HepG2 (cell line): ENCODE results near the gene RPS5. TPM values are rescaled to one million over a fixed set of nuclear protein-coding genes. Genes with fewer than 3 reads are reported as not detected.

Experiments used
- ATAC-seq: fragments of 200-7000 bp; cut with Tn5 transposase; 3 replicates; pipeline ENCODE4 v1.9.1; 2020; ENCODE audit warnings: mild to moderate bottlenecking, moderate library complexity
- BruUV-seq: library from RNA; stranded (reverse); fragments of 400-500 nt; replicated peaks from 2 replicates; lab custom pipeline; 2021; lab: Mats Ljungman, UMichigan
- CTCF ChIA-PET: fragments of 300-600 bp; formaldehyde crosslinking; extraction: SDS; loops from one replicate; lab custom pipeline; 2021; ENCODE audit warnings: low total read pairs, inconsistent platforms, low intra/inter-chr PET ratio; lab: Yijun Ruan, JAX
- POLR2A ChIA-PET: fragments of 350-600 bp; sonication (Branson Sonifier 250); formaldehyde crosslinking; loops from one replicate; lab custom pipeline; 2020; ENCODE audit warnings: antibody characterized with exemption, inconsistent platforms; lab: Yijun Ruan, JAX
- DNase-seq: peaks from one replicate; pipeline ENCODE4 v3.0.0-alpha.2; 2015; ENCODE audit warnings: low spot score
- FAIRE-seq: peaks from 3 replicates; lab custom pipeline; 2011; peaks lifted over from hg19 to GRCh38; lab: Jason Lieb, UNC
- H2AFZ ChIP-seq: one replicate; pipeline ENCODE4 v1.6.1; 2011; ENCODE audit warnings: low read length, inconsistent platforms
- H3K27ac ChIP-seq: fragments of 300-600 bp; 3 replicates; pipeline ENCODE4 v1.8.0; 2011; ENCODE audit warnings: mixed run types, mild to moderate bottlenecking, mixed read lengths, low read length, inconsistent platforms; ENCODE audit not compliant: insufficient read depth; ENCODE audit errors: extremely low read length
- H3K27me3 ChIP-seq, 2 experiments: fragments of 200-600 bp in 1 of 2; 2 replicates in 1 of 2; 3 replicates in 1 of 2; pipeline versions ENCODE4 v1.6.0 to v1.8.0; 2011; ENCODE audit warnings: low read length in 2 of 2, mild to moderate bottlenecking in 2 of 2, moderate library complexity in 2 of 2, inconsistent platforms in 1 of 2; ENCODE audit not compliant: insufficient read depth in 2 of 2, control insufficient read depth in 1 of 2
- H3K36me3 ChIP-seq, 2 experiments: fragments of 200-600 bp in 1 of 2; replicated peaks in 1 of 2; 2 replicates in 1 of 2; 3 replicates in 1 of 2; pipeline versions ENCODE4 v1.5.1 to v1.8.0; 2011; ENCODE audit warnings: low read length in 2 of 2, inconsistent platforms in 1 of 2; ENCODE audit not compliant: insufficient read depth in 2 of 2, control insufficient read depth in 1 of 2
- H3K4me1 ChIP-seq: 2 replicates; pipeline ENCODE4 v1.5.1; 2012; ENCODE audit warnings: low read length, inconsistent platforms; ENCODE audit not compliant: insufficient read depth
- H3K4me2 ChIP-seq: 2 replicates; pipeline ENCODE4 v1.6.0; 2011; ENCODE audit warnings: low read depth, low read length, inconsistent platforms
- H3K4me3 ChIP-seq, 3 experiments: fragments of 200-600 bp in 1 of 3; sonication (generic), shearing (Covaris generic) in 1 of 3; replicated peaks in 1 of 3; 2 replicates each; pipeline ENCODE4 v1.5.1; 2011 to 2016; ENCODE audit warnings: low read length in 3 of 3, inconsistent platforms in 2 of 3, low read depth in 2 of 3, mild to moderate bottlenecking in 2 of 3, control low read depth in 1 of 3, mixed read lengths in 1 of 3; ENCODE audit not compliant: insufficient read depth in 1 of 3
- H3K79me2 ChIP-seq: one replicate; pipeline ENCODE4 v1.6.1; 2011; ENCODE audit warnings: low read length, inconsistent platforms; ENCODE audit not compliant: insufficient read depth
- H3K9ac ChIP-seq: 2 replicates; pipeline ENCODE4 v1.6.0; 2011; ENCODE audit warnings: mild to moderate bottlenecking, low read depth, low read length, inconsistent platforms; ENCODE audit not compliant: insufficient read depth
- H3K9me3 ChIP-seq: 2 replicates; pipeline ENCODE4 v1.5.1; 2012; ENCODE audit warnings: mild to moderate bottlenecking, low read length
- H4K20me1 ChIP-seq: 2 replicates; pipeline ENCODE4 v1.6.0; 2011; ENCODE audit warnings: inconsistent platforms, mild to moderate bottlenecking, low read length, moderate library complexity; ENCODE audit not compliant: insufficient read depth
- PAWR ChIP-seq: sonication (generic); formaldehyde crosslinking; IDR thresholded peaks from 2 replicates; pipeline ENCODE4 v1.4.0; 2020; ENCODE audit warnings: missing genetic modification reagents, mild to moderate bottlenecking, borderline replicate concordance
- PPARG ChIP-seq: conservative IDR thresholded peaks from 2 replicates; pipeline ENCODE4 v1.6.1; 2016; ENCODE audit warnings: missing biosample characterization, missing genetic modification reagents
- THAP11 ChIP-seq: IDR thresholded peaks from 2 replicates; pipeline ENCODE4 v1.6.1; 2016; ENCODE audit warnings: missing biosample characterization, missing genetic modification reagents
- XBP1 ChIP-seq: sonication (generic); formaldehyde crosslinking; IDR thresholded peaks from 2 replicates; pipeline ENCODE4 v1.5.0; 2020; ENCODE audit warnings: missing genetic modification reagents
- ZMAT5 ChIP-seq: sonication (generic); formaldehyde crosslinking; IDR thresholded peaks from 2 replicates; pipeline ENCODE4 v1.5.0; 2020; ENCODE audit warnings: mild to moderate bottlenecking, low read depth, missing genetic modification reagents, borderline replicate concordance
- ZNF207 ChIP-seq: fragments of 450-650 bp; IDR thresholded peaks from 2 replicates; pipeline ENCODE4 v1.6.1; 2016; ENCODE audit warnings: antibody characterized with exemption, borderline replicate concordance
- ZNF33A ChIP-seq: sonication (generic); formaldehyde crosslinking; IDR thresholded peaks from 2 replicates; pipeline ENCODE4 v1.5.1; 2020; ENCODE audit warnings: missing genetic modification reagents, mild to moderate bottlenecking, moderate library complexity, borderline replicate concordance
- ZNF761 ChIP-seq: sonication (generic); formaldehyde crosslinking; conservative IDR thresholded peaks from 2 replicates; pipeline ENCODE4 v1.4.0; 2020; ENCODE audit warnings: mild to moderate bottlenecking, missing genetic modification reagents
- ZNF772 ChIP-seq: sonication (generic); formaldehyde crosslinking; IDR thresholded peaks from 2 replicates; pipeline ENCODE4 v1.5.0; 2020; ENCODE audit warnings: mild to moderate bottlenecking, missing genetic modification reagents
- ZNF790 ChIP-seq: sonication (generic); formaldehyde crosslinking; IDR thresholded peaks from 2 replicates; pipeline ENCODE4 v1.8.0; 2022; ENCODE audit warnings: missing genetic modification reagents, mild to moderate bottlenecking, borderline replicate concordance
- WGBS: methylation state at CpG from one replicate; pipeline ENCODE4 v1.1.6; 2017; ENCODE audit warnings: low lambda C conversion rate; 5-methylcytosine and 5-hydroxymethylcytosine counted together
- in situ Hi-C: cut with HindIII; loops from 2 replicates; pipeline ENCODE4 v1.10.0; 2017; ENCODE audit warnings: low pct_unique_long_range_greater_than_20kb; ENCODE audit not compliant: extremely low pct_ligation_motif_present
- intact Hi-C: fragments of 100-400 bp; cut with micrococcal nuclease; formaldehyde crosslinking; loops from one replicate; pipeline ENCODE4 v1.10.0; 2022; ENCODE audit not compliant: unreplicated experiment
- polyA plus RNA-seq, 8 experiments: library from polyadenylated mRNA; depleted of rRNA in 3 of 8; stranded (reverse) in 7 of 8; unstranded in 1 of 8; fragments of >200 nt; fragmentation: Illumina TruSeq in 4 of 8; extraction: Trizol in 4 of 8; gene quantifications; 2 replicates each; pipeline versions ENCODE4 v1.2.1 to v1.2.3, GENCODE V29; 2011 to 2016; ENCODE audit warnings: low read depth in 4 of 8, missing spikeins in 1 of 8, mixed read lengths in 1 of 8; ENCODE audit not compliant: insufficient read depth in 1 of 8
- total RNA-seq, 5 experiments: library from RNA; depleted of rRNA; stranded (reverse); fragments of >200 nt; fragmentation: Illumina TruSeq; extraction: Trizol; gene quantifications; 2 replicates each; pipeline ENCODE4 v1.2.3, GENCODE V29; 2016; ENCODE audit warnings: low read depth in 1 of 5
- TF ChIP-seq, protein P1 (sequence below): sonication (generic); formaldehyde crosslinking; IDR thresholded peaks from 2 replicates; pipeline ENCODE4 v1.5.0; 2020; ENCODE audit warnings: missing genetic modification reagents, mild to moderate bottlenecking, borderline replicate concordance
- TF ChIP-seq, protein P2 (sequence below): sonication (generic); formaldehyde crosslinking; IDR thresholded peaks from 2 replicates; pipeline ENCODE4 v1.4.0; 2020; ENCODE audit warnings: missing genetic modification reagents
- TF ChIP-seq, protein P3 (sequence below): IDR thresholded peaks from 2 replicates; pipeline ENCODE4 v1.6.1; 2016; ENCODE audit warnings: control low read depth
- TF ChIP-seq, protein P4 (sequence below), 2 experiments: IDR thresholded peaks; 2 replicates each; pipeline ENCODE4 v1.6.1; 2011 to 2012; ENCODE audit warnings: low read length in 2 of 2, borderline replicate concordance in 1 of 2, low read depth in 1 of 2, mild to moderate bottlenecking in 1 of 2, moderate library complexity in 1 of 2

The RPS5 gene
- total and polyA plus RNA-seq, 2 of the 13 experiments (the other 11 are each of a cell fraction or from before 2014, with no cell fraction given): 1,544 to 4,408 TPM

GRCh38 chr19:58345558-58345957 is 41.5 kb upstream of the RPS5 start:
- TF ChIP-seq, protein P1, sequence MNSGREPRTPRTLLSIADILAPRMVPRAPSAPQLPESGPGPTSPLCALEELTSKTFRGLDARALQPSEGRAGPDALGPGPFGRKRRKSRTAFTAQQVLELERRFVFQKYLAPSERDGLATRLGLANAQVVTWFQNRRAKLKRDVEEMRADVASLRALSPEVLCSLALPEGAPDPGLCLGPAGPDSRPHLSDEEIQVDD (CRISPR knock-in tag): no peak
- TF ChIP-seq XBP1 (CRISPR knock-in tag): no peak
- TF ChIP-seq, protein P2, sequence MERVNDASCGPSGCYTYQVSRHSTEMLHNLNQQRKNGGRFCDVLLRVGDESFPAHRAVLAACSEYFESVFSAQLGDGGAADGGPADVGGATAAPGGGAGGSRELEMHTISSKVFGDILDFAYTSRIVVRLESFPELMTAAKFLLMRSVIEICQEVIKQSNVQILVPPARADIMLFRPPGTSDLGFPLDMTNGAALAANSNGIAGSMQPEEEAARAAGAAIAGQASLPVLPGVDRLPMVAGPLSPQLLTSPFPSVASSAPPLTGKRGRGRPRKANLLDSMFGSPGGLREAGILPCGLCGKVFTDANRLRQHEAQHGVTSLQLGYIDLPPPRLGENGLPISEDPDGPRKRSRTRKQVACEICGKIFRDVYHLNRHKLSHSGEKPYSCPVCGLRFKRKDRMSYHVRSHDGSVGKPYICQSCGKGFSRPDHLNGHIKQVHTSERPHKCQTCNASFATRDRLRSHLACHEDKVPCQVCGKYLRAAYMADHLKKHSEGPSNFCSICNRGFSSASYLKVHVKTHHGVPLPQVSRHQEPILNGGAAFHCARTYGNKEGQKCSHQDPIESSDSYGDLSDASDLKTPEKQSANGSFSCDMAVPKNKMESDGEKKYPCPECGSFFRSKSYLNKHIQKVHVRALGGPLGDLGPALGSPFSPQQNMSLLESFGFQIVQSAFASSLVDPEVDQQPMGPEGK (CRISPR knock-in tag): no peak
- no peak for TF ChIP-seq ZNF772 (CRISPR knock-in tag)
- TF ChIP-seq, protein P3, sequence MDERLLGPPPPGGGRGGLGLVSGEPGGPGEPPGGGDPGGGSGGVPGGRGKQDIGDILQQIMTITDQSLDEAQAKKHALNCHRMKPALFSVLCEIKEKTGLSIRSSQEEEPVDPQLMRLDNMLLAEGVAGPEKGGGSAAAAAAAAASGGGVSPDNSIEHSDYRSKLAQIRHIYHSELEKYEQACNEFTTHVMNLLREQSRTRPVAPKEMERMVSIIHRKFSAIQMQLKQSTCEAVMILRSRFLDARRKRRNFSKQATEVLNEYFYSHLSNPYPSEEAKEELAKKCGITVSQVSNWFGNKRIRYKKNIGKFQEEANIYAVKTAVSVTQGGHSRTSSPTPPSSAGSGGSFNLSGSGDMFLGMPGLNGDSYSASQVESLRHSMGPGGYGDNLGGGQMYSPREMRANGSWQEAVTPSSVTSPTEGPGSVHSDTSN (CRISPR knock-in tag): no peak
- TF ChIP-seq ZNF790: no peak
- no peak for TF ChIP-seq THAP11 (CRISPR knock-in tag)
- no peak for TF ChIP-seq PAWR (CRISPR knock-in tag)
- no peak for TF ChIP-seq ZMAT5 (CRISPR knock-in tag)
- no peak for TF ChIP-seq ZNF207
- TF ChIP-seq ZNF761 (CRISPR knock-in tag): no peak
- TF ChIP-seq ZNF33A: no peak
- TF ChIP-seq, protein P4, sequence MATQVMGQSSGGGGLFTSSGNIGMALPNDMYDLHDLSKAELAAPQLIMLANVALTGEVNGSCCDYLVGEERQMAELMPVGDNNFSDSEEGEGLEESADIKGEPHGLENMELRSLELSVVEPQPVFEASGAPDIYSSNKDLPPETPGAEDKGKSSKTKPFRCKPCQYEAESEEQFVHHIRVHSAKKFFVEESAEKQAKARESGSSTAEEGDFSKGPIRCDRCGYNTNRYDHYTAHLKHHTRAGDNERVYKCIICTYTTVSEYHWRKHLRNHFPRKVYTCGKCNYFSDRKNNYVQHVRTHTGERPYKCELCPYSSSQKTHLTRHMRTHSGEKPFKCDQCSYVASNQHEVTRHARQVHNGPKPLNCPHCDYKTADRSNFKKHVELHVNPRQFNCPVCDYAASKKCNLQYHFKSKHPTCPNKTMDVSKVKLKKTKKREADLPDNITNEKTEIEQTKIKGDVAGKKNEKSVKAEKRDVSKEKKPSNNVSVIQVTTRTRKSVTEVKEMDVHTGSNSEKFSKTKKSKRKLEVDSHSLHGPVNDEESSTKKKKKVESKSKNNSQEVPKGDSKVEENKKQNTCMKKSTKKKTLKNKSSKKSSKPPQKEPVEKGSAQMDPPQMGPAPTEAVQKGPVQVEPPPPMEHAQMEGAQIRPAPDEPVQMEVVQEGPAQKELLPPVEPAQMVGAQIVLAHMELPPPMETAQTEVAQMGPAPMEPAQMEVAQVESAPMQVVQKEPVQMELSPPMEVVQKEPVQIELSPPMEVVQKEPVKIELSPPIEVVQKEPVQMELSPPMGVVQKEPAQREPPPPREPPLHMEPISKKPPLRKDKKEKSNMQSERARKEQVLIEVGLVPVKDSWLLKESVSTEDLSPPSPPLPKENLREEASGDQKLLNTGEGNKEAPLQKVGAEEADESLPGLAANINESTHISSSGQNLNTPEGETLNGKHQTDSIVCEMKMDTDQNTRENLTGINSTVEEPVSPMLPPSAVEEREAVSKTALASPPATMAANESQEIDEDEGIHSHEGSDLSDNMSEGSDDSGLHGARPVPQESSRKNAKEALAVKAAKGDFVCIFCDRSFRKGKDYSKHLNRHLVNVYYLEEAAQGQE (IDR thresholded peaks at IDR 0.05; ENCODE audit: borderline replicate concordance in 1 of 2, low read depth in 1 of 2, low read length in 2 of 2): no peak
- no peak for TF ChIP-seq PPARG (CRISPR knock-in tag)
- Histone ChIP-seq H2AFZ (no peak overlapping the region), H4K20me1 (no peaks in the 10 kb centered on the region), H3K79me2 (no peaks in the 10 kb centered on the region), H3K36me3 (no peaks in the 10 kb centered on the region), H3K27ac (no peak overlapping the region), H3K4me1 (peaks cover 20% of the 10 kb centered on the region; the same call in 1 of the 2 replicates), H3K9me3 (no peaks in the 10 kb centered on the region), H3K9ac (no peak overlapping the region), H3K4me3 (no peak overlapping the region), H3K27me3 (no peaks in the 10 kb centered on the region), H3K4me2 (no peak overlapping the region)
- CTCF ChIA-PET: no interaction called here
- DNase-seq (no peak), ATAC-seq (no peak), FAIRE-seq (no peak)
- BruUV-seq: no TSS peak
- POLR2A ChIA-PET: interaction anchor here (0.9 kb wide), 1 partner anchor 8 kb away, joined by 3 read pairs; no protein-coding TSS in a partner anchor
- intact Hi-C loops (no loop called here), in situ Hi-C loops (no loop called here)
- 71% methylated on average over 5 of the region's 5 CpGs for WGBS
